ENCODE data around the gene DUSP22.

The DUSP22 gene

GRCh38 chr6:309947-310346 lies 17.7 kb downstream of the DUSP22 start:
- no peak for DNase-seq (ENCODE audit: low spot score)

GRCh38 chr6:310671-311070 lies 18.4 kb downstream of the DUSP22 start:
- no peak for DNase-seq (ENCODE audit: low spot score)

GRCh38 chr6:311679-312220 lies 19.5 kb downstream of the DUSP22 start:
- DNase-seq (ENCODE audit: low spot score): no peak

- DNase-seq (ENCODE audit: low spot score): no peak
Observed at GRCh38 chr6:313087-313486, 20.8 kb downstream of the DUSP22 start.

- DNase-seq (ENCODE audit: low spot score): no peak
Observed at GRCh38 chr6:313917-314316, 21.6 kb downstream of the DUSP22 start.

GRCh38 chr6:314377-314776 lies 22.1 kb downstream of the DUSP22 start:
- DNase-seq (ENCODE audit: low spot score): no peak

- DNase-seq (ENCODE audit: low spot score): no peak
Observed at GRCh38 chr6:315226-315625, 22.9 kb downstream of the DUSP22 start.

- DNase-seq (ENCODE audit: low spot score): no peak
Observed at GRCh38 chr6:315921-316752, 23.9 kb downstream of the DUSP22 start.

GRCh38 chr6:316753-317038 lies 24.4 kb downstream of the DUSP22 start:
- DNase-seq (ENCODE audit: low spot score): no peak

GRCh38 chr6:317060-317447 lies 24.8 kb downstream of the DUSP22 start:
- no peak for DNase-seq (ENCODE audit: low spot score)

GRCh38 chr6:317448-318144 lies 25.3 kb downstream of the DUSP22 start:
- DNase-seq (ENCODE audit: low spot score): no peak

GRCh38 chr6:318243-318890 lies 26.1 kb downstream of the DUSP22 start:
- no peak for DNase-seq (ENCODE audit: low spot score)

GRCh38 chr6:319177-320131 lies 27.2 kb downstream of the DUSP22 start:
- DNase-seq (ENCODE audit: low spot score): no peak

GRCh38 chr6:320351-321157 lies 28.3 kb downstream of the DUSP22 start:
- DNase-seq (ENCODE audit: low spot score): no peak

GRCh38 chr6:321158-321438 lies 28.8 kb downstream of the DUSP22 start:
- DNase-seq (ENCODE audit: low spot score): no peak

GRCh38 chr6:321536-322258 lies 29.4 kb downstream of the DUSP22 start:
- DNase-seq (ENCODE audit: low spot score): no peak

GRCh38 chr6:322259-322930 lies 30.1 kb downstream of the DUSP22 start:
- DNase-seq (ENCODE audit: low spot score): no peak

GRCh38 chr6:322940-323729 lies 30.8 kb downstream of the DUSP22 start:
- DNase-seq (ENCODE audit: low spot score): no peak

- DNase-seq (ENCODE audit: low spot score): no peak
Observed at GRCh38 chr6:323730-324088, 31.4 kb downstream of the DUSP22 start.
